HepG2 (cell line): ENCODE data around the gene KCND1. TPM values are rescaled to one million over a fixed set of nuclear protein-coding genes. Genes with fewer than 3 reads are reported as not detected.

Source experiments
- CBFB ChIP-seq: sonication (generic); formaldehyde crosslinking; IDR thresholded peaks from 2 replicates; pipeline ENCODE4 v1.4.0; 2020; ENCODE audit warnings: missing genetic modification reagents
- HDAC6 ChIP-seq: fragments of 200-600 bp; sonication (generic); IDR thresholded peaks from 2 replicates; pipeline ENCODE4 v1.7.0; 2017; ENCODE audit warnings: mild to moderate bottlenecking, antibody characterized with exemption, low read length, low read depth
- HNRNPK ChIP-seq: fragments of 200-400 bp; formaldehyde crosslinking; IDR thresholded peaks from 2 replicates; pipeline ENCODE4 v1.6.1; 2018; ENCODE audit warnings: low read length, low read depth, moderate library complexity, mild to moderate bottlenecking; ENCODE audit not compliant: poor library complexity, severe bottlenecking
- NFE2L2 ChIP-seq: fragments of 150-350 bp; IDR thresholded peaks from 2 replicates; pipeline ENCODE4 v1.6.1; 2014; ENCODE audit warnings: low read length
- NFRKB ChIP-seq: fragments of 450-650 bp; IDR thresholded peaks from 2 replicates; pipeline ENCODE4 v1.6.1; 2017
- PRMT3 ChIP-seq: sonication (generic); formaldehyde crosslinking; IDR thresholded peaks from 2 replicates; pipeline ENCODE4 v1.8.1; 2022; ENCODE audit warnings: low read depth, mild to moderate bottlenecking, moderate library complexity, missing genetic modification reagents, borderline replicate concordance
- RAD51 ChIP-seq: fragments of 450-650 bp; IDR thresholded peaks from 2 replicates; pipeline ENCODE4 v1.6.1; 2016; ENCODE audit warnings: borderline replicate concordance
- RFXANK ChIP-seq: IDR thresholded peaks from 2 replicates; pipeline ENCODE4 v1.6.1; 2016
- RXRB ChIP-seq: IDR thresholded peaks from 2 replicates; pipeline ENCODE4 v1.6.1; 2016; ENCODE audit warnings: borderline replicate concordance, missing genetic modification reagents, missing compliant biosample characterization
- SMC3 ChIP-seq: IDR thresholded peaks from 2 replicates; pipeline ENCODE4 v1.6.1; 2011; ENCODE audit warnings: low read length, improper control_type of control experiment
- SNRNP70 ChIP-seq: fragments of 200-400 bp; formaldehyde crosslinking; IDR thresholded peaks from 2 replicates; pipeline ENCODE4 v1.6.1; 2017; ENCODE audit warnings: mild to moderate bottlenecking, low read depth, low read length, moderate library complexity
- ZNF17 ChIP-seq: sonication (generic); formaldehyde crosslinking; IDR thresholded peaks from 2 replicates; pipeline ENCODE4 v1.5.0; 2020; ENCODE audit warnings: mild to moderate bottlenecking, missing genetic modification reagents
- ZNF263 ChIP-seq: sonication (generic); formaldehyde crosslinking; IDR thresholded peaks from 2 replicates; pipeline ENCODE4 v1.4.0; 2020; ENCODE audit warnings: missing genetic modification reagents
- ZNF616 ChIP-seq: sonication (generic); formaldehyde crosslinking; IDR thresholded peaks from 2 replicates; pipeline ENCODE4 v1.5.0; 2020; ENCODE audit warnings: low read depth, mild to moderate bottlenecking, missing genetic modification reagents
- polyA plus RNA-seq, 8 experiments: library from polyadenylated mRNA; depleted of rRNA in 3 of 8; stranded (reverse) in 7 of 8; unstranded in 1 of 8; fragments of >200 nt; fragmentation: Illumina TruSeq in 4 of 8; extraction: Trizol in 4 of 8; gene quantifications; 2 replicates each; pipeline versions ENCODE4 v1.2.1 to v1.2.3, GENCODE V29; 2011 to 2016; ENCODE audit warnings: low read depth in 4 of 8, missing spikeins in 1 of 8, mixed read lengths in 1 of 8; ENCODE audit not compliant: insufficient read depth in 1 of 8
- total RNA-seq, 5 experiments: library from RNA; depleted of rRNA; stranded (reverse); fragments of >200 nt; fragmentation: Illumina TruSeq; extraction: Trizol; gene quantifications; 2 replicates each; pipeline ENCODE4 v1.2.3, GENCODE V29; 2016; ENCODE audit warnings: low read depth in 1 of 5
- TF ChIP-seq, protein P1 (sequence below): sonication (generic); formaldehyde crosslinking; IDR thresholded peaks from 2 replicates; pipeline ENCODE4 v1.4.0; 2020; ENCODE audit warnings: missing genetic modification reagents
- TF ChIP-seq, protein P2 (sequence below): sonication (generic); formaldehyde crosslinking; IDR thresholded peaks from 2 replicates; pipeline ENCODE4 v1.8.0; 2022; ENCODE audit warnings: missing genetic modification reagents, mild to moderate bottlenecking, borderline replicate concordance
- TF ChIP-seq, protein P3 (sequence below): sonication (generic); formaldehyde crosslinking; IDR thresholded peaks from 2 replicates; pipeline ENCODE4 v1.8.1; 2023; ENCODE audit warnings: mild to moderate bottlenecking, missing genetic modification reagents, borderline replicate concordance
- TF ChIP-seq, protein P4 (sequence below): sonication (generic); formaldehyde crosslinking; IDR thresholded peaks from 2 replicates; pipeline ENCODE4 v1.5.0; 2020; ENCODE audit warnings: mild to moderate bottlenecking, missing genetic modification reagents, borderline replicate concordance
- TF ChIP-seq, protein P5 (sequence below): sonication (generic); formaldehyde crosslinking; IDR thresholded peaks from 2 replicates; pipeline ENCODE4 v1.5.0; 2020; ENCODE audit warnings: missing genetic modification reagents

KCND1 gene
- total and polyA plus RNA-seq, 2 of the 13 experiments (the other 11 are each of a cell fraction or from before 2014, with no cell fraction given) = 0.07 to 0.30 TPM

DNA sequence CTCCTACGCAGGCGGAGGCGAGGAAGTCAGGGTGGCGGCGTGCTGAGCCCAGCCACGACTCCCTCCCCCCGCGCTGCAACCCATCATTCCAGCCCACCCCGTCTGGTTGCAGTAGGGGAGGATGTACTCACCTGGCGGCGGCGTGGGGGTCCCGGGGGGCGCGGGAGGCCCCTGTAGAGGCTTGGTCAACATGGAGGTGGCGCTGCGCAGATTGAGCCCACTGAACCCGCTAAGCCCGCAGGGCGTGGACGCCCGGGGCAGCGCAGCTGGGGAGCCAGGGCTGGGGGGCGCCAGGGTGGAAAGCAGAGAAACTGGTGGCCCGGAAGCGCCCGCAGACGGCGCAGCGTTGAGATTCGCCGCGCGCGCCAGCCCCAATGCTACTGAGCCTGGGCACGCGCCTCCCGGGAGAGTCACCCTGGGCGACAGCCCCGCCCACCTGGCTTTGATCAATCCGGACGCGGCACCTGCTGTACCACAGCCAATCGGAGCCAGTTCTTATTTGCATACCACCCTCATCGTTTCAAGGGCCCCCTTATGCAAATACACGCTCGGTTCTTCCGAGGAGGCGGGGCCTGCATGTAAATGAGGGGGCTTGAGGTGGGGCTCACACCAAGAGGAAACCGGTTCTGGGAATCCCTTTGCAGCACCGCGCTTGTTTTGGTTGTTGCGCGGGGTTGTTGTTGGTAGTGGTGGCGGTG, 52.9 kb downstream of the KCND1 start, which contains the start of gene PIM2 (continued):
- TF ChIP-seq HNRNPK (no peak), CBFB (CRISPR knock-in tag) (no peak), ZNF17 (CRISPR knock-in tag) (no peak), PRMT3 (CRISPR knock-in tag) (0 out of 2 replicates have a peak, but pooled peaks have one; percentile 22), RXRB (CRISPR knock-in tag) (0 out of 2 replicates have a peak, but pooled peaks have one; percentile 21), SMC3 (no peak), RFXANK (CRISPR knock-in tag) (no peak), HDAC6 (no peak), RAD51 (peak; percentile 8; the same call in 1 of the 2 replicates), NFRKB (no peak), NFE2L2 (no peak), SNRNP70 (no peak), ZNF616 (CRISPR knock-in tag) (no peak), ZNF263 (CRISPR knock-in tag) (no peak)
- TF ChIP-seq, protein P1, sequence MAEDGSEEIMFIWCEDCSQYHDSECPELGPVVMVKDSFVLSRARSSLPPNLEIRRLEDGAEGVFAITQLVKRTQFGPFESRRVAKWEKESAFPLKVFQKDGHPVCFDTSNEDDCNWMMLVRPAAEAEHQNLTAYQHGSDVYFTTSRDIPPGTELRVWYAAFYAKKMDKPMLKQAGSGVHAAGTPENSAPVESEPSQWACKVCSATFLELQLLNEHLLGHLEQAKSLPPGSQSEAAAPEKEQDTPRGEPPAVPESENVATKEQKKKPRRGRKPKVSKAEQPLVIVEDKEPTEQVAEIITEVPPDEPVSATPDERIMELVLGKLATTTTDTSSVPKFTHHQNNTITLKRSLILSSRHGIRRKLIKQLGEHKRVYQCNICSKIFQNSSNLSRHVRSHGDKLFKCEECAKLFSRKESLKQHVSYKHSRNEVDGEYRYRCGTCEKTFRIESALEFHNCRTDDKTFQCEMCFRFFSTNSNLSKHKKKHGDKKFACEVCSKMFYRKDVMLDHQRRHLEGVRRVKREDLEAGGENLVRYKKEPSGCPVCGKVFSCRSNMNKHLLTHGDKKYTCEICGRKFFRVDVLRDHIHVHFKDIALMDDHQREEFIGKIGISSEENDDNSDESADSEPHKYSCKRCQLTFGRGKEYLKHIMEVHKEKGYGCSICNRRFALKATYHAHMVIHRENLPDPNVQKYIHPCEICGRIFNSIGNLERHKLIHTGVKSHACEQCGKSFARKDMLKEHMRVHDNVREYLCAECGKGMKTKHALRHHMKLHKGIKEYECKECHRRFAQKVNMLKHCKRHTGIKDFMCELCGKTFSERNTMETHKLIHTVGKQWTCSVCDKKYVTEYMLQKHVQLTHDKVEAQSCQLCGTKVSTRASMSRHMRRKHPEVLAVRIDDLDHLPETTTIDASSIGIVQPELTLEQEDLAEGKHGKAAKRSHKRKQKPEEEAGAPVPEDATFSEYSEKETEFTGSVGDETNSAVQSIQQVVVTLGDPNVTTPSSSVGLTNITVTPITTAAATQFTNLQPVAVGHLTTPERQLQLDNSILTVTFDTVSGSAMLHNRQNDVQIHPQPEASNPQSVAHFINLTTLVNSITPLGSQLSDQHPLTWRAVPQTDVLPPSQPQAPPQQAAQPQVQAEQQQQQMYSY (CRISPR knock-in tag) = no peak
- TF ChIP-seq, protein P2, sequence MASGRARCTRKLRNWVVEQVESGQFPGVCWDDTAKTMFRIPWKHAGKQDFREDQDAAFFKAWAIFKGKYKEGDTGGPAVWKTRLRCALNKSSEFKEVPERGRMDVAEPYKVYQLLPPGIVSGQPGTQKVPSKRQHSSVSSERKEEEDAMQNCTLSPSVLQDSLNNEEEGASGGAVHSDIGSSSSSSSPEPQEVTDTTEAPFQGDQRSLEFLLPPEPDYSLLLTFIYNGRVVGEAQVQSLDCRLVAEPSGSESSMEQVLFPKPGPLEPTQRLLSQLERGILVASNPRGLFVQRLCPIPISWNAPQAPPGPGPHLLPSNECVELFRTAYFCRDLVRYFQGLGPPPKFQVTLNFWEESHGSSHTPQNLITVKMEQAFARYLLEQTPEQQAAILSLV (CRISPR knock-in tag) = no peak
- TF ChIP-seq, protein P3, sequence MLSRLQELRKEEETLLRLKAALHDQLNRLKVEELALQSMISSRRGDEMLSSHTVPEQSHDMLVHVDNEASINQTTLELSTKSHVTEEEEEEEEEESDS (CRISPR knock-in tag) = no peak
- TF ChIP-seq, protein P4, sequence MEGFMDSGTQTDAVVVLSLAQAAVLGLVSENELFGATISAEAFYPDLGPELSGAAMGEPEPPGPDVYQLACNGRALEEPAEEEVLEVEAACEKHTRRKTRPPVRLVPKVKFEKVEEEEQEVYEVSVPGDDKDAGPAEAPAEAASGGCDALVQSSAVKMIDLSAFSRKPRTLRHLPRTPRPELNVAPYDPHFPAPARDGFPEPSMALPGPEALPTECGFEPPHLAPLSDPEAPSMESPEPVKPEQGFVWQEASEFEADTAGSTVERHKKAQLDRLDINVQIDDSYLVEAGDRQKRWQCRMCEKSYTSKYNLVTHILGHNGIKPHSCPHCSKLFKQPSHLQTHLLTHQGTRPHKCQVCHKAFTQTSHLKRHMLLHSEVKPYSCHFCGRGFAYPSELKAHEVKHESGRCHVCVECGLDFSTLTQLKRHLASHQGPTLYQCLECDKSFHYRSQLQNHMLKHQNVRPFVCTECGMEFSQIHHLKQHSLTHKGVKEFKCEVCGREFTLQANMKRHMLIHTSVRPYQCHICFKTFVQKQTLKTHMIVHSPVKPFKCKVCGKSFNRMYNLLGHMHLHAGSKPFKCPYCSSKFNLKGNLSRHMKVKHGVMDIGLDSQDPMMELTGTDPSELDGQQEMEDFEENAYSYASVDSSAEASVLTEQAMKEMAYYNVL (CRISPR knock-in tag) = no peak
- TF ChIP-seq, protein P5, sequence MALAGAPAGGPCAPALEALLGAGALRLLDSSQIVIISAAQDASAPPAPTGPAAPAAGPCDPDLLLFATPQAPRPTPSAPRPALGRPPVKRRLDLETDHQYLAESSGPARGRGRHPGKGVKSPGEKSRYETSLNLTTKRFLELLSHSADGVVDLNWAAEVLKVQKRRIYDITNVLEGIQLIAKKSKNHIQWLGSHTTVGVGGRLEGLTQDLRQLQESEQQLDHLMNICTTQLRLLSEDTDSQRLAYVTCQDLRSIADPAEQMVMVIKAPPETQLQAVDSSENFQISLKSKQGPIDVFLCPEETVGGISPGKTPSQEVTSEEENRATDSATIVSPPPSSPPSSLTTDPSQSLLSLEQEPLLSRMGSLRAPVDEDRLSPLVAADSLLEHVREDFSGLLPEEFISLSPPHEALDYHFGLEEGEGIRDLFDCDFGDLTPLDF (CRISPR knock-in tag) = no peak
